HepG2 (cell line): ENCODE measurements around the gene MAPK11. TPM values are rescaled to one million over a fixed set of nuclear protein-coding genes. Genes with fewer than 3 reads are reported as not detected.
A peak's percentile ranks its signal among the peaks of the same experiment; 100 is the strongest.

Source experiments
- ARHGAP35 ChIP-seq: sonication (generic); formaldehyde crosslinking; IDR thresholded peaks from 2 replicates; pipeline ENCODE4 v1.9.0; 2022; ENCODE audit warnings: mild to moderate bottlenecking, inconsistent platforms, moderate library complexity, missing genetic modification reagents, borderline replicate concordance
- ATF3 ChIP-seq: sonication (generic); formaldehyde crosslinking; IDR thresholded peaks from 2 replicates; pipeline ENCODE4 v1.4.0; 2020; ENCODE audit warnings: missing genetic modification reagents
- CC2D1A ChIP-seq: sonication (generic); formaldehyde crosslinking; IDR thresholded peaks from 2 replicates; pipeline ENCODE4 v1.8.1; 2023; ENCODE audit warnings: mild to moderate bottlenecking, missing genetic modification reagents
- DPF2 ChIP-seq: sonication (generic); formaldehyde crosslinking; IDR thresholded peaks from 2 replicates; pipeline ENCODE4 v1.4.0; 2020; ENCODE audit warnings: mild to moderate bottlenecking, low read depth, missing genetic modification reagents, borderline replicate concordance
- EEA1 ChIP-seq: sonication (generic); formaldehyde crosslinking; IDR thresholded peaks from 2 replicates; pipeline ENCODE4 v1.5.1; 2020; ENCODE audit warnings: mild to moderate bottlenecking, missing genetic modification reagents, borderline replicate concordance
- GATAD1 ChIP-seq: IDR thresholded peaks from 2 replicates; pipeline ENCODE4 v1.6.1; 2016; ENCODE audit warnings: missing genetic modification reagents, missing compliant biosample characterization
- GTF2F1 ChIP-seq: fragments of 150-350 bp; IDR thresholded peaks from 2 replicates; pipeline ENCODE4 v1.6.1; 2014; ENCODE audit warnings: low read length
- MTA1 ChIP-seq: sonication (generic); formaldehyde crosslinking; IDR thresholded peaks from 2 replicates; pipeline ENCODE4 v1.4.0; 2020; ENCODE audit warnings: missing genetic modification reagents, mild to moderate bottlenecking, borderline replicate concordance
- NR0B2 ChIP-seq: sonication (generic); formaldehyde crosslinking; IDR thresholded peaks from 2 replicates; pipeline ENCODE4 v1.4.0; 2020; ENCODE audit warnings: mild to moderate bottlenecking, missing genetic modification reagents
- POLR2A ChIP-seq, 2 experiments: IDR thresholded peaks; 2 replicates each; pipeline ENCODE4 v1.6.1; 2011; ENCODE audit warnings: low read depth in 2 of 2, low read length in 2 of 2, mild to moderate bottlenecking in 1 of 2, moderate library complexity in 1 of 2; ENCODE audit not compliant: insufficient read depth in 1 of 2
- RAD21 ChIP-seq: fragments of 450-650 bp; formaldehyde crosslinking; IDR thresholded peaks from 2 replicates; pipeline ENCODE4 v1.5.0; 2020; ENCODE audit warnings: mild to moderate bottlenecking
- SALL2 ChIP-seq: sonication (generic); formaldehyde crosslinking; IDR thresholded peaks from 2 replicates; pipeline ENCODE4 v1.8.1; 2023; ENCODE audit warnings: mild to moderate bottlenecking, missing genetic modification reagents, inconsistent platforms
- SOX5 ChIP-seq: IDR thresholded peaks from 2 replicates; pipeline ENCODE4 v1.6.1; 2016; ENCODE audit warnings: borderline replicate concordance
- SP5 ChIP-seq: IDR thresholded peaks from 2 replicates; pipeline ENCODE4 v1.6.1; 2016; ENCODE audit warnings: low read depth, borderline replicate concordance
- TBL1XR1 ChIP-seq: fragments of 150-350 bp; IDR thresholded peaks from 2 replicates; pipeline ENCODE4 v1.6.1; 2014; ENCODE audit warnings: borderline replicate concordance, low read length; ENCODE audit not compliant: partially characterized antibody
- ZBTB1 ChIP-seq: sonication (generic); formaldehyde crosslinking; IDR thresholded peaks from 2 replicates; pipeline ENCODE4 v1.4.0; 2020; ENCODE audit warnings: missing genetic modification reagents, borderline replicate concordance
- ZBTB21 ChIP-seq: sonication (generic); formaldehyde crosslinking; IDR thresholded peaks from 2 replicates; pipeline ENCODE4 v1.4.0; 2020; ENCODE audit warnings: missing genetic modification reagents
- ZNF281 ChIP-seq: sonication (generic); formaldehyde crosslinking; IDR thresholded peaks from 2 replicates; pipeline ENCODE4 v1.4.0; 2020; ENCODE audit warnings: missing genetic modification reagents, borderline replicate concordance
- ZNF329 ChIP-seq: sonication (generic); formaldehyde crosslinking; IDR thresholded peaks from 2 replicates; pipeline ENCODE4 v1.9.0; 2021; ENCODE audit warnings: low read depth, mild to moderate bottlenecking, missing genetic modification reagents
- polyA plus RNA-seq, 8 experiments: library from polyadenylated mRNA; depleted of rRNA in 3 of 8; stranded (reverse) in 7 of 8; unstranded in 1 of 8; fragments of >200 nt; fragmentation: Illumina TruSeq in 4 of 8; extraction: Trizol in 4 of 8; gene quantifications; 2 replicates each; pipeline versions ENCODE4 v1.2.1 to v1.2.3, GENCODE V29; 2011 to 2016; ENCODE audit warnings: low read depth in 4 of 8, missing spikeins in 1 of 8, mixed read lengths in 1 of 8; ENCODE audit not compliant: insufficient read depth in 1 of 8
- total RNA-seq, 5 experiments: library from RNA; depleted of rRNA; stranded (reverse); fragments of >200 nt; fragmentation: Illumina TruSeq; extraction: Trizol; gene quantifications; 2 replicates each; pipeline ENCODE4 v1.2.3, GENCODE V29; 2016; ENCODE audit warnings: low read depth in 1 of 5
- TF ChIP-seq, protein P1 (sequence below): sonication (generic); formaldehyde crosslinking; IDR thresholded peaks from 2 replicates; pipeline ENCODE4 v1.4.0; 2020; ENCODE audit warnings: missing genetic modification reagents
- TF ChIP-seq, protein P2 (sequence below): sonication (generic); formaldehyde crosslinking; IDR thresholded peaks from 2 replicates; pipeline ENCODE4 v1.5.0; 2020; ENCODE audit warnings: missing genetic modification reagents
- TF ChIP-seq, protein P3 (sequence below): sonication (generic); formaldehyde crosslinking; IDR thresholded peaks from 2 replicates; pipeline ENCODE4 v1.5.0; 2020; ENCODE audit warnings: mild to moderate bottlenecking, missing genetic modification reagents, moderate library complexity

MAPK11 gene
- total and polyA plus RNA-seq, 2 of the 13 experiments (the other 11 are each of a cell fraction or from before 2014, with no cell fraction given), result 0.15 to 0.17 TPM

DNA sequence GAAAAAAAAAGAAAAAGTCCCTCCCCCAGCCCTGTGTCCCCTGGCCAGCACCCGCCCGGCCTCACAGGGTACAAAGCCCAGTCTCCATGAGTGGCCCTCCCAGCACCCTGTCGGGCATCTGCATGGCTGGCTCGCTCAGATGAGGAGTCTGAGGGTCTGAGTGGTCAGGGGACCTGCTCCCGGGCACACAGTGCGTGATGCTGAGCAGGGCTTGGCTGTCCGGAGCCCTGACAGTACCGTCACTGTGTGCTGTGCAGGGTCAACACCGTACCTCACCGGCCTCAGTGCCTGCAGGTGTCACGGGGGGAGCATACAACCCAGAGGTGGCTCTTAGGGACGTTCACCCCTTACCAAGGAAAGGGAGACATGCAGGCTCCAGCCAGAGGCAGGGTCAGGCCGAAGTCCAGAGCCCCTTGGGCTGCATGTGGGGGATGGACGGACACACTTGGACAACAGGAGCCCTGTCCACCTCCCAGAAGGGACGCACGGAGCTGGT is 40.8 kb upstream of the MAPK11 start (continued):
- TF ChIP-seq, protein P1, sequence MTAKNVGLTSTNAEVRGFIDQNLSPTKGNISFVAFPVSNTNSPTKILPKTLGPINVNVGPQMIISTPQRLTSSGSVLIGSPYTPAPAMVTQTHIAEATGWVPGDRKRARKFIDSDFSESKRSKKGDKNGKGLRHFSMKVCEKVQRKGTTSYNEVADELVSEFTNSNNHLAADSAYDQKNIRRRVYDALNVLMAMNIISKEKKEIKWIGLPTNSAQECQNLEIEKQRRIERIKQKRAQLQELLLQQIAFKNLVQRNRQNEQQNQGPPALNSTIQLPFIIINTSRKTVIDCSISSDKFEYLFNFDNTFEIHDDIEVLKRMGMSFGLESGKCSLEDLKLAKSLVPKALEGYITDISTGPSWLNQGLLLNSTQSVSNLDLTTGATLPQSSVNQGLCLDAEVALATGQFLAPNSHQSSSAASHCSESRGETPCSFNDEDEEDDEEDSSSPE, result no peak
- no peak for TF ChIP-seq ZBTB1
- 0 out of 2 replicates have a peak, but pooled peaks have one; percentile 34 for TF ChIP-seq NR0B2 (CRISPR knock-in tag)
- TF ChIP-seq ZBTB21 (CRISPR knock-in tag), result no peak
- TF ChIP-seq POLR2A (IDR thresholded peaks at IDR 0.05; ENCODE audit: insufficient read depth in 1 of 2, low read depth in 2 of 2, low read length in 2 of 2), result peak in 1 of 2 experiments; percentile 44; a peak in 1 of 4 replicates
- TF ChIP-seq ZNF281 (CRISPR knock-in tag), result peak; percentile 73
- TF ChIP-seq, protein P2, sequence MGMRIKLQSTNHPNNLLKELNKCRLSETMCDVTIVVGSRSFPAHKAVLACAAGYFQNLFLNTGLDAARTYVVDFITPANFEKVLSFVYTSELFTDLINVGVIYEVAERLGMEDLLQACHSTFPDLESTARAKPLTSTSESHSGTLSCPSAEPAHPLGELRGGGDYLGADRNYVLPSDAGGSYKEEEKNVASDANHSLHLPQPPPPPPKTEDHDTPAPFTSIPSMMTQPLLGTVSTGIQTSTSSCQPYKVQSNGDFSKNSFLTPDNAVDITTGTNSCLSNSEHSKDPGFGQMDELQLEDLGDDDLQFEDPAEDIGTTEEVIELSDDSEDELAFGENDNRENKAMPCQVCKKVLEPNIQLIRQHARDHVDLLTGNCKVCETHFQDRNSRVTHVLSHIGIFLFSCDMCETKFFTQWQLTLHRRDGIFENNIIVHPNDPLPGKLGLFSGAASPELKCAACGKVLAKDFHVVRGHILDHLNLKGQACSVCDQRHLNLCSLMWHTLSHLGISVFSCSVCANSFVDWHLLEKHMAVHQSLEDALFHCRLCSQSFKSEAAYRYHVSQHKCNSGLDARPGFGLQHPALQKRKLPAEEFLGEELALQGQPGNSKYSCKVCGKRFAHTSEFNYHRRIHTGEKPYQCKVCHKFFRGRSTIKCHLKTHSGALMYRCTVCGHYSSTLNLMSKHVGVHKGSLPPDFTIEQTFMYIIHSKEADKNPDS, result no peak
- no peak for TF ChIP-seq ATF3 (CRISPR knock-in tag)
- TF ChIP-seq GTF2F1, result no peak
- no peak for TF ChIP-seq DPF2 (CRISPR knock-in tag)
- TF ChIP-seq GATAD1, result no peak
- TF ChIP-seq, protein P3, sequence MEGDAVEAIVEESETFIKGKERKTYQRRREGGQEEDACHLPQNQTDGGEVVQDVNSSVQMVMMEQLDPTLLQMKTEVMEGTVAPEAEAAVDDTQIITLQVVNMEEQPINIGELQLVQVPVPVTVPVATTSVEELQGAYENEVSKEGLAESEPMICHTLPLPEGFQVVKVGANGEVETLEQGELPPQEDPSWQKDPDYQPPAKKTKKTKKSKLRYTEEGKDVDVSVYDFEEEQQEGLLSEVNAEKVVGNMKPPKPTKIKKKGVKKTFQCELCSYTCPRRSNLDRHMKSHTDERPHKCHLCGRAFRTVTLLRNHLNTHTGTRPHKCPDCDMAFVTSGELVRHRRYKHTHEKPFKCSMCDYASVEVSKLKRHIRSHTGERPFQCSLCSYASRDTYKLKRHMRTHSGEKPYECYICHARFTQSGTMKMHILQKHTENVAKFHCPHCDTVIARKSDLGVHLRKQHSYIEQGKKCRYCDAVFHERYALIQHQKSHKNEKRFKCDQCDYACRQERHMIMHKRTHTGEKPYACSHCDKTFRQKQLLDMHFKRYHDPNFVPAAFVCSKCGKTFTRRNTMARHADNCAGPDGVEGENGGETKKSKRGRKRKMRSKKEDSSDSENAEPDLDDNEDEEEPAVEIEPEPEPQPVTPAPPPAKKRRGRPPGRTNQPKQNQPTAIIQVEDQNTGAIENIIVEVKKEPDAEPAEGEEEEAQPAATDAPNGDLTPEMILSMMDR (CRISPR knock-in tag), result peak; percentile 28; the same call in 1 of the 2 replicates
- TF ChIP-seq SALL2 (CRISPR knock-in tag), result no peak
- no peak for TF ChIP-seq ZNF329
- TF ChIP-seq SOX5 (CRISPR knock-in tag), result 0 out of 2 replicates have a peak, but pooled peaks have one; percentile 7
- TF ChIP-seq CC2D1A (CRISPR knock-in tag), result no peak
- peak; percentile 56; the same call in 1 of the 2 replicates for TF ChIP-seq EEA1
- no peak for TF ChIP-seq TBL1XR1
- no peak for TF ChIP-seq SP5
- peak; percentile 35; the same call in 1 of the 2 replicates for TF ChIP-seq MTA1 (CRISPR knock-in tag)
- no peak for TF ChIP-seq ARHGAP35 (CRISPR knock-in tag)
- TF ChIP-seq RAD21, result 0 out of 2 replicates have a peak, but pooled peaks have one; percentile 27
